Prostate gland (tissue), 2 donors: ENCODE measurements around the gene FGFRL1. TPM values are rescaled to one million over a fixed set of nuclear protein-coding genes. Genes with fewer than 3 reads are reported as not detected.

Experiments used
- DNase-seq: peaks from one replicate; pipeline ENCODE4 v3.0.0-alpha.2; 2019; ENCODE audit warnings: low spot score
- H3K27ac ChIP-seq, 2 donors: fragments of 200-600 bp; sonication (generic); 2 replicates each; pipeline ENCODE4 v1.5.1; 2017 to 2019
- H3K27me3 ChIP-seq: fragments of 200-600 bp; sonication (generic); replicated peaks from 2 replicates; pipeline ENCODE4 v1.5.1; 2019; ENCODE audit not compliant: insufficient read depth
- H3K36me3 ChIP-seq, 2 donors: fragments of 200-600 bp; sonication (generic); 1 replicate in 1 of 2; 2 replicates in 1 of 2; pipeline versions ENCODE4 v1.5.1 to v1.8.1; 2017 to 2019
- H3K4me1 ChIP-seq: fragments of 200-600 bp; sonication (generic); replicated peaks from 2 replicates; pipeline ENCODE4 v1.5.1; 2019
- H3K4me3 ChIP-seq, 2 donors: fragments of 200-600 bp; sonication (generic); 2 replicates each; pipeline ENCODE4 v1.5.1; 2017 to 2019
- H3K9me3 ChIP-seq: fragments of 200-600 bp; sonication (generic); 2 replicates; pipeline ENCODE4 v1.5.1; 2017
- POLR2A ChIP-seq: fragments of 450-650 bp; IDR thresholded peaks from one replicate; pipeline ENCODE4 v1.6.1; 2016; ENCODE audit warnings: antibody characterized with exemption, mild to moderate bottlenecking
- POLR2AphosphoS5 ChIP-seq: sonication (generic); formaldehyde crosslinking; IDR thresholded peaks from one replicate; pipeline ENCODE4 v1.6.1; 2017; ENCODE audit warnings: antibody characterized with exemption
- WGBS: methylation state at CpG from one replicate; pipeline ENCODE4 v1.1.5; 2018; 5-methylcytosine and 5-hydroxymethylcytosine counted together
- intact Hi-C: fragments of 100-400 bp; cut with DNase I; formaldehyde crosslinking; loops from one replicate; pipeline ENCODE4 v1.14.2; 2022
- total RNA-seq, 2 donors: library from RNA; depleted of rRNA; stranded (reverse); fragments of >200 nt; gene quantifications; one replicate each; pipeline ENCODE4 v1.1.0, GENCODE V29; 2016
- TF ChIP-seq, protein P1 (sequence below), 4 experiments: fragments of 200-600 bp in 2 of 4; fragments of 450-650 bp in 2 of 4; sonication (generic) in 2 of 4; IDR thresholded peaks; 1 replicate in 3 of 4; 2 replicates in 1 of 4; pipeline ENCODE4 v1.5.1; 2016 to 2019; ENCODE audit warnings: antibody characterized with exemption in 4 of 4, mild to moderate bottlenecking in 2 of 4, moderate library complexity in 2 of 4

The FGFRL1 gene
- total RNA-seq, 2 donors from 2014 or later: 26.6 to 29.4 TPM

- peak overlapping the region; percentile 40 to 49 for H3K4me3 ChIP-seq
- no peak overlapping the region for H3K27ac ChIP-seq
- peak; percentile 31 for DNase-seq
Observed at GRCh38 chr4:1012034-1012739, 761 bp downstream of the FGFRL1 start.

GRCh38 chr4:1013225-1014073 lies 2.0 kb downstream of the FGFRL1 start:
- no peak overlapping the region for H3K27ac ChIP-seq
- no peaks in the 10 kb centered on the region for H3K27me3 ChIP-seq
- H3K9me3 ChIP-seq: no peaks in the 10 kb centered on the region
- no peak for TF ChIP-seq POLR2A
- TF ChIP-seq POLR2AphosphoS5: no peak
- TF ChIP-seq, protein P1, sequence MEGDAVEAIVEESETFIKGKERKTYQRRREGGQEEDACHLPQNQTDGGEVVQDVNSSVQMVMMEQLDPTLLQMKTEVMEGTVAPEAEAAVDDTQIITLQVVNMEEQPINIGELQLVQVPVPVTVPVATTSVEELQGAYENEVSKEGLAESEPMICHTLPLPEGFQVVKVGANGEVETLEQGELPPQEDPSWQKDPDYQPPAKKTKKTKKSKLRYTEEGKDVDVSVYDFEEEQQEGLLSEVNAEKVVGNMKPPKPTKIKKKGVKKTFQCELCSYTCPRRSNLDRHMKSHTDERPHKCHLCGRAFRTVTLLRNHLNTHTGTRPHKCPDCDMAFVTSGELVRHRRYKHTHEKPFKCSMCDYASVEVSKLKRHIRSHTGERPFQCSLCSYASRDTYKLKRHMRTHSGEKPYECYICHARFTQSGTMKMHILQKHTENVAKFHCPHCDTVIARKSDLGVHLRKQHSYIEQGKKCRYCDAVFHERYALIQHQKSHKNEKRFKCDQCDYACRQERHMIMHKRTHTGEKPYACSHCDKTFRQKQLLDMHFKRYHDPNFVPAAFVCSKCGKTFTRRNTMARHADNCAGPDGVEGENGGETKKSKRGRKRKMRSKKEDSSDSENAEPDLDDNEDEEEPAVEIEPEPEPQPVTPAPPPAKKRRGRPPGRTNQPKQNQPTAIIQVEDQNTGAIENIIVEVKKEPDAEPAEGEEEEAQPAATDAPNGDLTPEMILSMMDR (IDR thresholded peaks at IDR 0.05): no peak
- 95% methylated on average over 21 of the region's 43 CpGs for WGBS
- intact Hi-C loops: no loop called here
- H3K4me1 ChIP-seq: peaks cover 8% of the 10 kb centered on the region
- DNase-seq: no peak
- no peak overlapping the region for H3K4me3 ChIP-seq
- H3K36me3 ChIP-seq: no peaks in the 10 kb centered on the region

More at GRCh38 chr4:1012034-1012739, 761 bp downstream of the FGFRL1 start:
- H3K27me3 ChIP-seq: no peaks in the 10 kb centered on the region
- no peaks in the 10 kb centered on the region for H3K36me3 ChIP-seq
- H3K4me1 ChIP-seq: peaks cover 8% of the 10 kb centered on the region
- intact Hi-C loops: no loop called here
- WGBS: 0% methylated on average over 19 of the region's 69 CpGs
- TF ChIP-seq POLR2A: peak; percentile 31
- TF ChIP-seq, protein P1 (IDR thresholded peaks at IDR 0.05): no peak
- H3K9me3 ChIP-seq: no peaks in the 10 kb centered on the region

DNA sequence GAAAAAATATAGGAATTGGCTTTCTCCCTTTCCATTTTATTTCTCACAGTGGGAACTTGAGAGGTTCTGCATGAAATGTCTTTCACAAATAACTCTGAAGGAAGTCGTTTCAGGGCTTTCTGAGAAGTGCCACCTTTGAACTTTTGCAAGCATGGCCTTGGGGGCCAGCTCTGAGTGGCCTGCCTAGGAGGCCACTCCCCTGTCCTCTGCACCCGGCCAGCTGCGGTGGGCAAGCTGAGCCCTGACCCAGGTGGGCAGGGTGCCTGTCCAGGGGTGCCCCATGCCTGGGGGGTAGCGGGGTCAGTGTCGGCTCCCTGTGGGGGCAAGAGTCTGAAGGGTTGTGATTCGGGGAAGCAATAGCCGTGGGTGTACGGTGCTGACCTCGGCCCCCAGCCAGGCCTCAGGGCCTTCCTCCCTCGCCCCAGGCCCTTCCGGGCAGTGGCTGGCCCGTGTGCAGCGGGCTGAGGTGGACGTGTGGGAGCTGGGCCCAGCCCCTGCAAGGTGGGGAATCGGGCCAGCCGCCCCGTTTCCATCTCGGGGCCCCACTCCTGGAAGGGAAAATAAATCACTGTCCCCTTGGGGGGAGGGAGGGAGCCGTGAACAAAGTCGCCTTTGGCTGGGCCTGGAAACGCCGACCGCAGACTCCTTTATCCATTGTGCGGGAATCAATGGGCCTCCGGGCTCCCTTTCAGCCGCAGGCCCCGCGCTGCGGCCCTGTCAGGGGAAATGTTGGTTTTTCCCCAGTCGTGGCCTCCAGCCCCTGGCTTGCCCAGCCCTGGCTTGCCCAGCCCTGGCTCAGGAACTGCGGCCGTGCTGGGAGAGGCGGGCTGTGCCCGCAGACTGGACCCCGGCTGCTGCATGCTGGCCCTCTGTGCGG lies 3.1 kb downstream of the FGFRL1 start:
- intact Hi-C loops: no loop called here
- TF ChIP-seq POLR2AphosphoS5 (no peak), POLR2A (no peak)
- TF ChIP-seq, protein P1 (IDR thresholded peaks at IDR 0.05): no peak
- no peak overlapping the region for H3K4me3 ChIP-seq
- WGBS: 75% methylated on average over 35 of the region's 36 CpGs
- H3K27me3 ChIP-seq: no peaks in the 10 kb centered on the region
- no peak for DNase-seq
- no peaks in the 10 kb centered on the region for H3K9me3 ChIP-seq
- peaks cover 8% of the 10 kb centered on the region for H3K4me1 ChIP-seq
- no peaks in the 10 kb centered on the region for H3K36me3 ChIP-seq
- H3K27ac ChIP-seq: no peak overlapping the region

DNA sequence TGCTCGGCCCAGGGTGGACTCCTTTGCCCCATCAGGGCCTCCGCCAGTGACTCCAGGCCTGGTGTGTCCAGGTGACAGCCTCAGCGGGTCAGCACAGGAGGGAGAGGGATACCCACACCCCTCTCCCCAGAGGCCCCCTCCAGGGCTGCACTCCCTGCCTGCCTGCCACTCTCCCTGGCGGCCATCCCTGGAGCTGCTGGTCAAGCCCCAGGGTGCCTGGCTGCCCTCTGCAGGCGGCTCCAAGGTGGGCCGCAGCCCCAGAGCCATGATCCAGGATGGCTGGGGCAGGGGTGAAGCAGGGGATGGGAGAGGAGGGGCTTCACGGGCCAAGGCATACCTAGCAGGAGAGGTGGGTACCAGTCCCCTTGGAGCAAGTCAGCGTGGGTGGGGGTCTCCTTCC lies 3.8 kb downstream of the FGFRL1 start:
- Histone ChIP-seq H3K36me3 (no peaks in the 10 kb centered on the region), H3K4me3 (no peak overlapping the region), H3K27ac (no peak overlapping the region), H3K27me3 (no peaks in the 10 kb centered on the region), H3K4me1 (peaks cover 6% of the 10 kb centered on the region), H3K9me3 (no peaks in the 10 kb centered on the region)
- intact Hi-C loops: no loop called here
- 76% methylated on average over 8 of the region's 8 CpGs for WGBS
- TF ChIP-seq POLR2A (no peak), POLR2AphosphoS5 (no peak)
- TF ChIP-seq, protein P1 (IDR thresholded peaks at IDR 0.05): no peak
- no peak for DNase-seq
